ENCODE measurements around the gene HMOX1.

HMOX1 gene, protein sequence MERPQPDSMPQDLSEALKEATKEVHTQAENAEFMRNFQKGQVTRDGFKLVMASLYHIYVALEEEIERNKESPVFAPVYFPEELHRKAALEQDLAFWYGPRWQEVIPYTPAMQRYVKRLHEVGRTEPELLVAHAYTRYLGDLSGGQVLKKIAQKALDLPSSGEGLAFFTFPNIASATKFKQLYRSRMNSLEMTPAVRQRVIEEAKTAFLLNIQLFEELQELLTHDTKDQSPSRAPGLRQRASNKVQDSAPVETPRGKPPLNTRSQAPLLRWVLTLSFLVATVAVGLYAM

DNA sequence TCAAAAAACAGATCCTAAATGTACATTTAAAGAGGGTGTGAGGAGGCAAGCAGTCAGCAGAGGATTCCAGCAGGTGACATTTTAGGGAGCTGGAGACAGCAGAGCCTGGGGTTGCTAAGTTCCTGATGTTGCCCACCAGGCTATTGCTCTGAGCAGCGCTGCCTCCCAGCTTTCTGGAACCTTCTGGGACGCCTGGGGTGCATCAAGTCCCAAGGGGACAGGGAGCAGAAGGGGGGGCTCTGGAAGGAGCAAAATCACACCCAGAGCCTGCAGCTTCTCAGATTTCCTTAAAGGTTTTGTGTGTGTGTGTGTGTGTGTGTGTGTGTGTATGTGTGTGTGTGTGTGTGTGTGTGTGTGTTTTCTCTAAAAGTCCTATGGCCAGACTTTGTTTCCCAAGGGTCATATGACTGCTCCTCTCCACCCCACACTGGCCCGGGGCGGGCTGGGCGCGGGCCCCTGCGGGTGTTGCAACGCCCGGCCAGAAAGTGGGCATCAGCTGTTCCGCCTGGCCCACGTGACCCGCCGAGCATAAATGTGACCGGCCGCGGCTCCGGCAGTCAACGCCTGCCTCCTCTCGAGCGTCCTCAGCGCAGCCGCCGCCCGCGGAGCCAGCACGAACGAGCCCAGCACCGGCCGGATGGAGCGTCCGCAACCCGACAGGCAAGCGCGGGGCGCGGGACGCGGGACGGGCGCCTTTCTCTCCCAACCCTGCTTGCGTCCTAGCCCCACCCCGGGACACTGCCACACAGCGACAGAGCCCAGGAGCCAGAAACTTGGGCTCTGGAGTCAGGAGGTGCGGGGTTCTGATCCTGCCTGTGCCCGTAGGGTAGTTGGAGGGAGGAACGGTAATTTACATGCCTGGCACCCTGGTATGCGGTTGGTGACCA lies at the start of gene HMOX1:
TSS of gene HMOX1 (plus strand) at position 560 of the 887 bp plus-strand sequence. CDS start at position 638, 78 bp downstream.
- DNase-seq (ENCODE audit: extremely low spot score, insufficient read length, low read depth) (peak; percentile 69), FAIRE-seq (peak; percentile 89)

- DNase-seq (ENCODE audit: extremely low spot score, insufficient read length, low read depth), result no peak
- FAIRE-seq, result no peak
Observed at GRCh38 chr22:35332278-35332677, 48.6 kb upstream of the HMOX1 start.

DNA sequence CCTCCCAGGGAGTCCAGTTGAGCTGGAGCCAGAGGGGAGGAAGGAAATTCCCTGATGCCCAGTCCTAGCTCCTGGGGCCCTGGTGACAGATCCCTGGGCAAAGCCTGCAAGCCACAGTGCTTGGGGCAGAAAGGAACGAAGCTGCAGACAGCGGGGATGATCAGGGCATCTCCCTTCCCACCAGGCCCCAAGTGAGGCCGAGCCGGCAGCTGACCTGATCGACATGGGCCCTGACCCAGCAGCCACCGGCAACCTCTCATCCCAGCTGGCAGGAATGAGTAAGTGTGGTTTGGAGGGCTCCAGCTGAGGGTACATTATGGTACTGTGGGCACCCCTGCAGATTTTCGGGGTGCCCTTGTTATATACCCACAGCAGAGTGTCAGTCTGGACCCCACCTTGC lies 47.7 kb upstream of the HMOX1 start:
- no peak for FAIRE-seq
- DNase-seq (ENCODE audit: extremely low spot score, insufficient read length, low read depth), result no peak

GRCh38 chr22:35334004-35334403 lies 46.9 kb upstream of the HMOX1 start:
- DNase-seq (ENCODE audit: extremely low spot score, insufficient read length, low read depth), result no peak

DNA sequence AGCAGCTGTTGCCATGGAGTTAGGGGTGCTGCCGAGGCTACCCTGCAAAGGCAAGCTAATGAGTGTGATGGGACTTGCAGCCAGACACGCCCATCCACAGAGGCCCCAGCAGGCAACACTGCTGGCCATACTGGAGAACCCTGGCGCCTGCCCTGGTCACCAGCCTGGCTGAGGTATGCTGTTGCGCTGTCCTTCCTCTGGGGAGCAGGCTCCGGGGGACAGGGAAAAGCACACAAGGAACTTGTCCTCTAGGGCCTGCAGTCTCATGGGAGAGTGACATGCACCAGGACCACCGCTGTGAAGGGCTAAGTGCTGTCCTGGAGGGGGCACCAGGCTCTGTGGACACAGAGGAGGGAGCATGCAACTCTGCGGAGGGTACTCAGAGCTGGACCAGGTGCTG lies 45.4 kb upstream of the HMOX1 start:
- DNase-seq (ENCODE audit: extremely low spot score, insufficient read length, low read depth) (no peak), FAIRE-seq (no peak)

More at GRCh38 chr22:35334004-35334403, 46.9 kb upstream of the HMOX1 start:
- no peak for FAIRE-seq

DNA sequence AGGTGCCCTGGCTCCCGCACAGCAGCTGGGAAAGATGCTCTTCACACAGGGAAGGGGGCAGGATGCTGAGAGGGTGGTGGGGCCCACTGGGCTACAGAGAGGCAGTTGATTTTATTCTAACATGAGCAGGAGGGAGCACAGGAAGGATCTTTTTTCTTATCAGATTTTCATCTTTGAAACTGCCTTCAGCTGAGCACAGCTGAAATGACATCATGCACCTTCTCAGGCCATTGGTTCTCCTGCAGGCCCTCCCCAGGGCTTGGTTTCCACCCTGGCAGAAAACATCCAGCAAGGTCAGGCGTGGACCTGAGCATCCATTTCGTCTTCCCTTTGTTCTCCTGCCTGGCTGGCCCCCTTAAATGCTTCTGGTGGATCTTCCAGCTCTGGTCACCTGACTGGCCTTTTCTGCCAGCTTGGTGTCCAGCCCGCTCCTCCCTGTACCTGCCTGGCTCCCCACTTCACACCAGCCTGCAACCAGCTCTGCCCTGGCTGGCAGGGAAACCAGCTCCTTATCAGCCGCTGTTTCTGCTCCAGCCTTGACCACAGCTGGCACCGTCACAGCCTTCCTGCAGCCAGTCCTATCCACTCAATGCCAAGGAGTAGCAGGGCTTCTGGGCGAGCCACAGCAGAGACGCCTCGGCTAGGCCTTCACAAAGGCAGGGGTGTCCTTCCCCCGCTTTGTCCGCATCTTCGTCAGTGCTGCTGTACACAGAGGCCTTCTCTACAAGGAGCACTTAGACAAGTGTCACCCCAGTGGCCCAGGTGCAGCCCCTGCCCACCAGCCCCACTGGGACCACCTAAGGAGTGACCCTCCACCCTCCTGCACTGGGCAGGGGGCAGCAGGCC lies 44.7 kb upstream of the HMOX1 start:
- FAIRE-seq (no peak), DNase-seq (ENCODE audit: extremely low spot score, insufficient read length, low read depth) (no peak)

- DNase-seq (ENCODE audit: extremely low spot score, insufficient read length, low read depth), result no peak
- no peak for FAIRE-seq
Observed at GRCh38 chr22:35337932-35338331, 43.0 kb upstream of the HMOX1 start.

DNA sequence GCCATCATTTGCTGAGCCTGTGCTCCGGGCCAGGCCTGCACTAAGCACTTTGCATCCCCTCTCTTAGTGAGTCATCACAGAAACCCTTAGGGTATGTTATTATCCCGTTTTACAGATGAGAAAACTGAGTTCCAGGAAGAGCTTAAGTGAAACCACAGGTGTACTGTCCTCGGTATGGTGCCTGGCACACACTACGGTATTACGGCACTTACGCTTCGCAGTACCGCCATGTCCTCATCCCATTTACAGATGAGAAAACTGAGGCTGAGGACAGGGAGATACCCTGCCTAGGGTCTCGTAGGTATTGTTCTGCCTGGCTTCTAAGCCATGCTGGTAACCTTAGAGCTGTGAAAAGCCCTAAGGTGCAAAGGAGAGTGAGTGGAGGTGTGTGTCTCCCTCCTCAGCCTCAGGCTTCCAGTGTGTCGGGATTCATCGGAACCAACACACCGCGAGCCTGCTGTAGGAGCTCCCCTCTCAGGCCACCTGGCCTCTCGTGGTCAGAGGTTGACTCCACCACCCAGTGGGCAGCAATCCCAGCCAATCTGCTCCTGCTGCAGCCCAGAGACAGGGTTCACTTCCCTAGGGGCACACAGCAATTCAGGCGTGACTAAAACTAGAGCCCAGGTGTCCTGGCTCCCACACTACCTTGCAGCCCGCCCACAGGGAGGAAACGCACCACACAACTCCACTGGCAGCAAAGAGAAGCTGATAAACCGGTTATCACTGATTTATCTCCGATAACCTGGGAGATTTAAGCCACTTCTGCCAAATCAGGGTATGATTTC lies 39.6 kb upstream of the HMOX1 start:
- FAIRE-seq (no peak), DNase-seq (ENCODE audit: extremely low spot score, insufficient read length, low read depth) (no peak)

- DNase-seq (ENCODE audit: extremely low spot score, insufficient read length, low read depth), result no peak
- no peak for FAIRE-seq
Observed at GRCh38 chr22:35342390-35342789, 38.5 kb upstream of the HMOX1 start.

DNA sequence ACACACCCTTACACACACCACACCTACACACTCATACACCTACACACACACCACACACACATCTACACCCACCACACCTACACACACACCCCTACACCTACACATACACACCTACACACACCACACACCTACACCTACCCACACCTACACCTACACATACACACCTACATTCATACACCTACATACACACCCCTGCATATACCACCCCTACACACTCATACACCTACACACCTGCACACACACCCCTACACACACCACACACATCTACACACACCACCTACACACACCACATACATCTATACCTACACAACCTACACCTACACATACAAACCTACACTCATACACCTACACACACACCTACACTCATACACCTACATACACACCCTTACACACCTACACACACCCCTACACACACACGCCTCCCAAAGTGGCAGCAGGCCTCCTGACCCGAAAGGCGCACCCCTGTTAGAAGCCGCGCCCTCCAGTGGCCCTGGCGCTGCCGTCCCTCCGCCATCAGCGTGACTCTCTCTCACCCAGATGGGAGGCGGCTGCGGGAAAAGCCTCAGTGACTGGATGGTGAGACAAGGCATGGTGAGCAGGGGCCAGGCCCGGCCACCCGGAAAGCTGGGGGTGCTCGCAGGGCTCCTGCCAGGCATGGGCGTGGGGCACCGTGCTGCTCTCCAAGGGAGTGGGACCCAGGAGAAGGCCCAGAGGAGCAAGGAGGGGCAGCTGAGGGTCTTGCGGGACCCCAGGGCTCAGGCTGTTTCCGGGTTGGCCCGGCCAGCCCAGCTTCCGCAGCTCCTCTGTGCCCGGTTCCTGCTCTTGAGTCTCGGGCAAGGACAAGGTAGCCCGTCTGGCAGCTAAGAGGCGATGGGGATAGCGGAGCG lies 37.0 kb upstream of the HMOX1 start:
- peak; percentile 45 for FAIRE-seq
- DNase-seq (ENCODE audit: extremely low spot score, insufficient read length, low read depth), result no peak

- FAIRE-seq (peak; percentile 82), DNase-seq (ENCODE audit: extremely low spot score, insufficient read length, low read depth) (no peak)
Observed at GRCh38 chr22:35344956-35345690, 35.8 kb upstream of the HMOX1 start.

DNA sequence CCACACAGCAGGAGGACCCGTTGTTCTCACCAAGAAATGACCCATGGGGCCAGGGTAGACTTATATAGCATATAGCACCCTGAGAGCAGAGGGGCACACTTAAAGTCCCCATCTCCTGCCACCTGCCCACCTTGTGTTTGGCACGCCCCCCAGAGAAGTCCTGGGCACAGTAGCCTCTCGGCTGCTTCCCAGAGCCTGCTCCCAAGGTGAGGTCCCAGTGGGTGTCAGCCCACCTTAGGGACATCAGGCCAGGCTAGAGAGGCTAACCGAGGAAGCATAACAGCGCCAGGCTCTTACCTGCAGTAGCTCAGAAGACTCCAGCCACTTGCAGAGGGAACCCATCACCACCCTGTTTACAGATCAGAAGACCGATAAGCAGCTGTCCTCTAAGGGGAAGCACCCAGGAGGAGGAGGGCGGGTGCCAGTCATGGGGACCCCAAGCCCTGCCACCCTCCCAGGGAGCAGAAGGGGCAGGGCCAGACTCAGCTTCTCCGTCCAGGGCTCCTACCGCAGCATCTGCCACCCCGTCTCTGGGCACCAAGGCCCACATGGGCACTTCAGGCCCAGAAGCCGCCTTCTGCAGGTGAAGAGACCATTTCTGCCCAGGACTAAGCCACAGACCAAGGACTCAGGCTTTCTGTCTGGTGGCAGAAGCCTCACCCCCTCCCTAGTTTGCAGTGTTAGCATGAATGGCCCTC lies 34.9 kb upstream of the HMOX1 start:
- DNase-seq (ENCODE audit: extremely low spot score, insufficient read length, low read depth) (no peak), FAIRE-seq (no peak)

GRCh38 chr22:35346596-35347220 lies 34.2 kb upstream of the HMOX1 start:
- no peak for FAIRE-seq

DNA sequence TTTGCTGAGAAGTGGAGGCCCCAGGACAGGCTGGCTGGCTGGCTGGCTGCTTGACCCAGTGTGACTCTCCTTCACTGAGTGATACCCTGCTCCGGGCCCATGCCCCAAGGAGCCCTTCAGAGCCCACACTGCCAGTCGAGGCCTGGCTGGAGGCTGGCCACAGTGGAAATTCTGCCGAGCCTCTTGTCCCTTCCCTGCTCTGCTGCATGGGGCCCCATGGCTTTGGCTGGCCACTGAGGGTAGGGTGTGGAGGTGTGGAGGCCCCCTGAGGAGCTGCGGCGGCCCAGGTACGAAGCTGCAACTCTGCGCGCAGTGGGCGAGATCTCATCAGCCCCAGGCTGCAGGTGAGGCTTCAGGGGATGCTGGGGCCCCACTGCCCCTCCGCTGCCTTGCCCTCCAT lies 33.4 kb upstream of the HMOX1 start:
- DNase-seq (ENCODE audit: extremely low spot score, insufficient read length, low read depth) (no peak), FAIRE-seq (no peak)

More at GRCh38 chr22:35346596-35347220, 34.2 kb upstream of the HMOX1 start:
- no peak for DNase-seq (ENCODE audit: extremely low spot score, insufficient read length, low read depth)

DNA sequence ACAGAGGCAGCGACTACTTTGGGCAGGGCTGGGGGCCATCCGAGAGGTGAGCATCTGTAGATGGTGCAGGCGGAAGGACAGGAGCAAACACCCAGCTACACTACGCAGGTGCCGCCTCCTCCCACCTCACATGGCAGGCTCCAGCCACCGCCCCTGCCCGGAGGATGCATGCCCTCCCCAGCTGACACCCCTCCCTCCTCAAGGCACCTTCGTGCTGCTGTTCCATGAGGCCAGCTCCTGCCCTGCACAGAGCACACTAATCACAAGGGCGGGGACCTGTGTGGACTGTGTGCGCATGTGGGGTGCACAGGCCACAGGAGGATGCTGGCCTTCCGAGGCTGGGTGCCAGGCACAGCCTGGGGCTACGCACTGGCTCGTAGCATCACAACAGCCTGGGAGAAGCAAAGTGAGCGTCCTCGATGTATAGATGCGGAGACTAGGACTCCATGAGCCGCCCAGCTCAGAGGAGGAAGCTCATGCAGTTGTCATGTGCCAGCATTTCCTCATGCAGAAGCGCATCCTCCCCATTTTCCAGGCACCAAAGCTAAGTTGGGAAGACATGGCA lies 32.8 kb upstream of the HMOX1 start:
- FAIRE-seq (no peak), DNase-seq (ENCODE audit: extremely low spot score, insufficient read length, low read depth) (no peak)

- DNase-seq (ENCODE audit: extremely low spot score, insufficient read length, low read depth) (no peak), FAIRE-seq (no peak)
Observed at GRCh38 chr22:35348703-35349102, 32.2 kb upstream of the HMOX1 start.

DNA sequence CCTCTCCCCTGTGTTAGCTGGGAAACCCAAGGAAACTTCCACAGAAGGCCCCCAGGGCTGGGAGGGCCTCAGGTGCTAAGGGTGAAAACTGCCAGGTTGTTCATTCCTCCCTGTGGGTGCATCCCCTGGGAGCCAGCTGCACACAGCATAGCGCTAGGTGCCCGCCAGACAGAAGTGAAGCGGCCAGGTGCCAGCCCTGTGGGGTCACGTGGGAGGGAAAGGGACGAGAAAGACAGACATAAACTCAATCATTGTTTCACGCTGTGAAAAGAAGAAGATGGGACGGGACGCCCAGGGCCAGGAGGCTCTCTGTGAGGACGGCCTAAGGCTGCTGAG lies 31.6 kb upstream of the HMOX1 start:
- no peak for FAIRE-seq
- DNase-seq (ENCODE audit: extremely low spot score, insufficient read length, low read depth), result no peak
